ENCODE results near the gene FBXO17. TPM values are rescaled to one million over a fixed set of nuclear protein-coding genes. Genes with fewer than 3 reads are reported as not detected.

The FBXO17 gene
- total RNA-seq, 2 donors from 2014 or later, result 18.8 to 25.2 TPM

- no peak for TF ChIP-seq CTCF (IDR thresholded peaks at IDR 0.05)
- TF ChIP-seq POLR2A (IDR thresholded peaks at IDR 0.05), result no peak
- Histone ChIP-seq H3K36me3 (replicated peaks in 1 of 2; ENCODE audit: insufficient read depth in 1 of 2, low read depth in 2 of 2) (no peaks in the 10 kb centered on the region), H3K4me1 (no peaks in the 10 kb centered on the region), H3K27ac (no peak overlapping the region), H3K27me3 (no peaks in the 10 kb centered on the region), H3K4me3 (no peak overlapping the region), H3K9me3 (no peaks in the 10 kb centered on the region)
- intact Hi-C loops (cut with DNase I), result no loop called here
- WGBS, 2 donors, result 87% methylated on average over 1 of the region's 1 CpG; no CpG with 5 or more reads in 1 of the 2 donors
- ATAC-seq (no peak), DNase-seq (no peak)
These were observed 9.7 kb upstream of the FBXO17 start for GRCh38 chr19:38985262-38985661.

DNA sequence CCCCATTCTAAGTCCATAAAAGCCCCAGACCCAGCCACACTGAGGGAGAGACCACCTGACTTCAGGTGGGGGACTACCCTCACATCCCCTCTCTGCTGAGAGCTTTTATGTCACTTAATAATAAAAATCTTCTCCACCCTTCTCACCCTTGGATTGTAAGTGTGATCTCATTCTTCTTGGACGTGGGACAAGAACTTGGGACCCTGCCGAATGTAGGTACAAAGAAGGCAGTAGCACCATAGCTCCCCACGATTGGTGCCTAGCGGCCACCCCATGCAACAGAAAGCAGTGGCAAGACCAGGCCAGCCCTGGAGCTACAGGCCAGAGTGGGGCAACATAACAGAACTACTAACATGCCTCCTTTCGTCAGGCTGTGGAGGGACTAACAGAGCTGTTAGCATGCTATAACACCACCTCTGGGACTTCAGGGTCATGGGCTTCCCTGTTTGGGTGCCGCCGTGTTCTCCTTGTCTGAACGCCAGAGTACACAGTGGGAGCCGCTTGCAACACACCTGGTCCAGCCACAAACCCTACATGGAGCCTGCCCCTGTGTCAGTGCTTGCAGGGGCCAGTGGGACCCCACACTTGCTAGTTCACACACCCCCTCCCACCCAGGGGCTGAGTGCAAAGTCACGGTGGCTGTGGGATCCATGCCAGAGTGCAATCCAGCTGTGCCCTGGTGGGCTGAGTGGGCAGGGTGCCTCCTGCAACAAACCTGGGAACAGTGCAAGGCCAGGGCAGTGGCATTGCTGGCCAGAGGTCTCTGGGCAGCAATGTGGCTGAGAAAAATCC lies 5.2 kb upstream of the FBXO17 start:
- Histone ChIP-seq H3K27me3 (no peaks in the 10 kb centered on the region), H3K9me3 (no peaks in the 10 kb centered on the region), H3K4me3 (no peak overlapping the region), H3K36me3 (replicated peaks in 1 of 2; ENCODE audit: insufficient read depth in 1 of 2, low read depth in 2 of 2) (no peaks in the 10 kb centered on the region), H3K4me1 (peaks cover 27% of the 10 kb centered on the region), H3K27ac (no peak overlapping the region)
- TF ChIP-seq CTCF (IDR thresholded peaks at IDR 0.05), result no peak
- no peak for DNase-seq
- intact Hi-C loops (cut with DNase I), result no loop called here
- 77 to 86% methylated on average over 5 to 10 of the region's 10 CpGs for WGBS, 2 donors
- no peak for ATAC-seq

GRCh38 chr19:38979812-38980211 lies 4.3 kb upstream of the FBXO17 start:
- no peak overlapping the region for H3K4me3 ChIP-seq
- no peaks in the 10 kb centered on the region for H3K9me3 ChIP-seq
- no peaks in the 10 kb centered on the region for H3K36me3 ChIP-seq (replicated peaks in 1 of 2; ENCODE audit: insufficient read depth in 1 of 2, low read depth in 2 of 2)
- DNase-seq (no peak), ATAC-seq (no peak)
- TF ChIP-seq CTCF (IDR thresholded peaks at IDR 0.05) (no peak), POLR2A (IDR thresholded peaks at IDR 0.05) (no peak)
- H3K27ac ChIP-seq, result no peak overlapping the region
- intact Hi-C loops (cut with DNase I), result no loop called here
- 75 to 87% methylated on average over 4 to 5 of the region's 5 CpGs for WGBS, 2 donors
- peaks cover 32% of the 10 kb centered on the region for H3K4me1 ChIP-seq
- no peaks in the 10 kb centered on the region for H3K27me3 ChIP-seq

- no peak for TF ChIP-seq CTCF (IDR thresholded peaks at IDR 0.05)
- no peak for TF ChIP-seq POLR2A (IDR thresholded peaks at IDR 0.05)
- Histone ChIP-seq H3K27me3 (no peaks in the 10 kb centered on the region), H3K4me3 (no peak overlapping the region), H3K4me1 (peaks cover 40% of the 10 kb centered on the region), H3K9me3 (no peaks in the 10 kb centered on the region), H3K27ac (no peak overlapping the region), H3K36me3 (replicated peaks in 1 of 2; ENCODE audit: insufficient read depth in 1 of 2, low read depth in 2 of 2) (no peaks in the 10 kb centered on the region)
- WGBS, 2 donors, result 46 to 52% methylated on average over 2 to 3 of the region's 3 CpGs
- DNase-seq (no peak), ATAC-seq (no peak)
- intact Hi-C loops (cut with DNase I), result no loop called here
These were observed 2.8 kb upstream of the FBXO17 start for GRCh38 chr19:38978326-38978689.
